ENCODE data around the gene ABITRAM. TPM values are rescaled to one million over a fixed set of nuclear protein-coding genes. Genes with fewer than 3 reads are reported as not detected.

The ABITRAM gene
- total and polyA plus RNA-seq, 2 donors (not counting 3 experiments of a cell fraction or from before 2014, with no cell fraction given), result 8.8 to 10.6 TPM

DNA sequence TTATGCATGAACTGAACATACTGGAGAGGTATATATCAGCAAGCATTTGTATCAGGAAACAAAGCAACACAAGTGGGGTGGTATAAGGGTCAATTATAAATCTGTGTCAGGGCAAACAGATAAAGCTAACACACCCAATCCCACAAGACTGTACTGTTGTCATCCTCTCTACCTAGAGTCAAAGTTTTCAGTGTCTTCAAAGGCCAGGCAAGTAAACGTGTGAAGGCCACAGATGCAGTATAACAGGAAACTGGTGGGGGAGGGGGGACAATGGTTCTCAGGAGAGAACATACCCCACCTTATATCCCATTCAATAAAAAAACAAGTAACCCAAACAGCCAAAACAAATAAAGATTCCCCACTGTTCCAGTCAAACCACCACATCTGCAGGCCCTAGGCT lies 22.4 kb upstream of the ABITRAM start:
- no TSS peak for BruUV-seq (replicated peaks)
- H4K20me1 ChIP-seq (replicated peaks; ENCODE audit: control insufficient read depth, extremely low read depth, insufficient read depth, low read length), result no peaks in the 10 kb centered on the region
- no peak overlapping the region for H3K27ac ChIP-seq (ENCODE audit: insufficient read depth, low read depth, low read length)
- H2AFZ ChIP-seq (ENCODE audit: low read depth, low read length), result no peak overlapping the region
- no peaks in the 10 kb centered on the region for H3K27me3 ChIP-seq (ENCODE audit: control insufficient read depth in 2 of 2, insufficient read depth in 2 of 2, low read length in 2 of 2)
- no peak overlapping the region for H3K9ac ChIP-seq (replicated peaks; ENCODE audit: extremely low read depth, insufficient read depth, low read length)
- no peaks in the 10 kb centered on the region for H3K4me1 ChIP-seq (ENCODE audit: control insufficient read depth, extremely low read depth, insufficient read depth, low read length)
- dilution Hi-C loops (cut with MboI; ENCODE audit: extremely low pct_ligation_motif_present, low sequenced_read_pairs) (no loop called here), intact Hi-C loops (cut with micrococcal nuclease) (no loop called here)
- H3K79me2 ChIP-seq (ENCODE audit: control insufficient read depth, insufficient read depth, low read length), result no peaks in the 10 kb centered on the region
- H3K9me3 ChIP-seq (replicated peaks; ENCODE audit: control insufficient read depth, insufficient read depth, low read length), result no peaks in the 10 kb centered on the region
- H3K4me2 ChIP-seq (ENCODE audit: insufficient read depth, low read length), result no peak overlapping the region
- TF ChIP-seq, protein P1, sequence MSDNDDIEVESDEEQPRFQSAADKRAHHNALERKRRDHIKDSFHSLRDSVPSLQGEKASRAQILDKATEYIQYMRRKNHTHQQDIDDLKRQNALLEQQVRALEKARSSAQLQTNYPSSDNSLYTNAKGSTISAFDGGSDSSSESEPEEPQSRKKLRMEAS (IDR thresholded peaks at IDR 0.05; ENCODE audit: insufficient read depth, insufficient read length), result no peak
- TF ChIP-seq GATA2 (IDR thresholded peaks at IDR 0.05; ENCODE audit: insufficient read depth, insufficient read length, low read depth, low read length), result no peak
- no peak for TF ChIP-seq POLR2A (IDR thresholded peaks at IDR 0.05; ENCODE audit: low read depth, low read length)
- TF ChIP-seq FOS (IDR thresholded peaks at IDR 0.05; ENCODE audit: borderline replicate concordance, insufficient read depth, low read length), result no peak
- TF ChIP-seq MYC (IDR thresholded peaks at IDR 0.05; ENCODE audit: low read depth, low read length), result no peak
- H3K36me3 ChIP-seq (ENCODE audit: control insufficient read depth in 2 of 2, extremely low read depth in 1 of 2, insufficient read depth in 2 of 2, low read length in 2 of 2), result peaks cover 12 to 19% of the 10 kb centered on the region in 2 experiments
- DNase-seq (ENCODE audit: low read depth, low spot score) (no peak), FAIRE-seq (no peak)
- ChIA-PET CTCF (interaction anchor here (0.8 kb wide), 1 partner anchor 42 kb away, joined by 3 read pairs; no protein-coding TSS in a partner anchor), POLR2A (no interaction called here)
- H3K9me1 ChIP-seq (replicated peaks; ENCODE audit: control insufficient read depth, extremely low read depth, insufficient read depth, low read length), result no peaks in the 10 kb centered on the region
- no peak overlapping the region for H3K4me3 ChIP-seq (replicated peaks in 1 of 3; ENCODE audit: insufficient read depth in 1 of 3, low read depth in 1 of 3, low read length in 3 of 3)

DNA sequence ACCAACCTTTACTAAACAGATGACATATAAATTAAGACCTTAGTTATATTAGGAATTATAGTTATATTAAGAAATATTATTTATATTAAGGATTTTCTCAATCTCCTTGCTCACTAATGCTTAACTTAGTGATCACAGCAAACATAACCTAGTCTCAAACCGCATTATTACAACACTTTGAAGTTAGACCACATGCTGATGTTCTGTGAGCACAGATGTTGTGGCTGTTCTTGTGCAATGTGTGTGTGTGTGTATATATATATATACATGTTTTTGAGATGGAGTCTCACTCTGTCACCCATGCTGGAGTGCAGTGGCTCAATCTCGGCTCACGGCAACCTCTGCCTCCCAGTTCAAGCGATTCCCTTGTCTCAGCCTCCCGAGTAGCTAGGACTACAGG lies 20.8 kb upstream of the ABITRAM start:
- Histone ChIP-seq H3K4me3 (replicated peaks in 1 of 3; ENCODE audit: insufficient read depth in 1 of 3, low read depth in 1 of 3, low read length in 3 of 3) (no peak overlapping the region), H3K27ac (ENCODE audit: insufficient read depth, low read depth, low read length) (no peak overlapping the region), H3K27me3 (ENCODE audit: control insufficient read depth in 2 of 2, insufficient read depth in 2 of 2, low read length in 2 of 2) (no peaks in the 10 kb centered on the region), H3K9me1 (replicated peaks; ENCODE audit: control insufficient read depth, extremely low read depth, insufficient read depth, low read length) (no peaks in the 10 kb centered on the region), H2AFZ (ENCODE audit: low read depth, low read length) (no peak overlapping the region), H3K79me2 (ENCODE audit: control insufficient read depth, insufficient read depth, low read length) (no peaks in the 10 kb centered on the region), H3K9ac (replicated peaks; ENCODE audit: extremely low read depth, insufficient read depth, low read length) (no peak overlapping the region), H4K20me1 (replicated peaks; ENCODE audit: control insufficient read depth, extremely low read depth, insufficient read depth, low read length) (no peaks in the 10 kb centered on the region), H3K9me3 (replicated peaks; ENCODE audit: control insufficient read depth, insufficient read depth, low read length) (no peaks in the 10 kb centered on the region), H3K36me3 (ENCODE audit: control insufficient read depth in 2 of 2, extremely low read depth in 1 of 2, insufficient read depth in 2 of 2, low read length in 2 of 2) (peaks cover 9 to 14% of the 10 kb centered on the region in 2 experiments), H3K4me1 (ENCODE audit: control insufficient read depth, extremely low read depth, insufficient read depth, low read length) (no peaks in the 10 kb centered on the region), H3K4me2 (ENCODE audit: insufficient read depth, low read length) (no peak overlapping the region)
- DNase-seq (ENCODE audit: low read depth, low spot score), result no peak
- TF ChIP-seq JUN (IDR thresholded peaks at IDR 0.05; ENCODE audit: borderline replicate concordance, insufficient read depth, insufficient read length, low read depth) (no peak), FOS (IDR thresholded peaks at IDR 0.05; ENCODE audit: borderline replicate concordance, insufficient read depth, low read length) (no peak), MYC (IDR thresholded peaks at IDR 0.05; ENCODE audit: low read depth, low read length) (no peak)
- CTCF ChIA-PET, result no interaction called here
- intact Hi-C loops (cut with micrococcal nuclease) (no loop called here), dilution Hi-C loops (cut with MboI; ENCODE audit: extremely low pct_ligation_motif_present, low sequenced_read_pairs) (no loop called here)
- POLR2A ChIA-PET, result no interaction called here
- BruUV-seq (replicated peaks), result no TSS peak
- no peak for FAIRE-seq
